Natural killer cell (primary cell): Measurements from ENCODE around the gene MUSTN1. TPM values are rescaled to one million over a fixed set of nuclear protein-coding genes. Genes with fewer than 3 reads are reported as not detected.

Experiments
- ATAC-seq, 3 donors: fragments of 150-1000 bp in 2 of 3; fragments of 200-7000 bp in 1 of 3; cut with Tn5 transposase; 1 replicate in 1 of 3; 2 replicates in 2 of 3; pipeline ENCODE4 v1.10.0; 2021; ENCODE audit warnings: mild to moderate bottlenecking in 2 of 3, moderate library complexity in 2 of 3
- DNase-seq, 2 donors: peaks; one replicate each; pipeline versions ENCODE4 v3.0.0 to v3.0.0-alpha.2; 2013 to 2021; ENCODE audit warnings: mixed read lengths in 1 of 2
- H3K27ac ChIP-seq: one replicate; pipeline ENCODE4 v1.5.1; 2013; ENCODE audit warnings: mild to moderate bottlenecking, low read length
- H3K27me3 ChIP-seq: one replicate; pipeline ENCODE4 v1.6.1; 2013; ENCODE audit warnings: low read length; ENCODE audit not compliant: control insufficient read depth, insufficient read depth
- H3K36me3 ChIP-seq: one replicate; pipeline ENCODE4 v1.6.1; 2013; ENCODE audit warnings: low read length; ENCODE audit not compliant: control insufficient read depth, insufficient read depth
- H3K4me1 ChIP-seq: one replicate; pipeline ENCODE4 v1.6.1; 2013; ENCODE audit warnings: low read length; ENCODE audit not compliant: control insufficient read depth, insufficient read depth
- H3K4me3 ChIP-seq: one replicate; pipeline ENCODE4 v1.5.1; 2013; ENCODE audit warnings: low read length
- H3K9me3 ChIP-seq: one replicate; pipeline ENCODE4 v1.6.1; 2013; ENCODE audit warnings: low read length; ENCODE audit not compliant: control insufficient read depth, insufficient read depth
- H3K27ac Mint-ChIP-seq, 2 donors: one replicate each; pipeline ENCODE4 v1.8.0; 2022; ENCODE audit warnings: mild to moderate bottlenecking in 2 of 2, mixed read lengths in 2 of 2, moderate library complexity in 1 of 2
- H3K27me3 Mint-ChIP-seq, 2 donors: one replicate each; pipeline ENCODE4 v1.8.0; 2022; ENCODE audit warnings: low read depth in 2 of 2, mixed read lengths in 2 of 2
- H3K36me3 Mint-ChIP-seq: one replicate; pipeline ENCODE4 v1.8.0; 2022; ENCODE audit warnings: mixed read lengths
- H3K4me1 Mint-ChIP-seq, 2 donors: one replicate each; pipeline ENCODE4 v1.8.0; 2022; ENCODE audit warnings: mixed read lengths in 2 of 2
- H3K4me3 Mint-ChIP-seq: one replicate; pipeline ENCODE4 v1.8.0; 2022; ENCODE audit warnings: mild to moderate bottlenecking, moderate library complexity, mixed read lengths
- H3K9me3 Mint-ChIP-seq, 2 donors: one replicate each; pipeline ENCODE4 v1.8.0; 2022; ENCODE audit warnings: mixed read lengths in 2 of 2
- CTCF ChIP-seq: fragments of 200-600 bp; IDR thresholded peaks from one replicate; pipeline ENCODE4 v1.8.0; 2022; ENCODE audit warnings: antibody characterized with exemption
- WGBS: methylation state at CpG from one replicate; pipeline ENCODE4 v1.1.7; 2013; ENCODE audit warnings: missing lambda C conversion rate; ENCODE audit not compliant: insufficient coverage; 5-methylcytosine and 5-hydroxymethylcytosine counted together
- intact Hi-C: fragments of 100-400 bp; cut with micrococcal nuclease; formaldehyde crosslinking; loops from one replicate; pipeline ENCODE4 v1.14.2; 2022
- total RNA-seq, 4 donors: library from RNA; stranded (reverse); fragments of 120-200 nt in 1 of 4; gene quantifications; one replicate each; pipeline versions ENCODE4 v1.2.3 to v1.2.4, GENCODE V29; 2013 to 2022

MUSTN1 gene
- total RNA-seq, 3 donors from 2014 or later (not counting 1 experiment from before 2014, with no cell fraction given) = 5.3 to 7.7 (median 6.8) TPM

- no peak for TF ChIP-seq CTCF
- Mint-ChIP-seq H3K4me1 (peaks cover 6 to 20% of the 10 kb centered on the region in 2 donors), H3K27ac (no peak overlapping the region), H3K27me3 (peaks cover 0 to 3% of the 10 kb centered on the region in 2 donors), H3K36me3 (no peaks in the 10 kb centered on the region), H3K4me3 (no peak overlapping the region), H3K9me3 (no peaks in the 10 kb centered on the region)
- Histone ChIP-seq H3K4me3 (no peak overlapping the region), H3K4me1 (no peaks in the 10 kb centered on the region), H3K27ac (no peak overlapping the region), H3K27me3 (no peaks in the 10 kb centered on the region), H3K36me3 (no peaks in the 10 kb centered on the region), H3K9me3 (no peaks in the 10 kb centered on the region)
- ATAC-seq (no peak), DNase-seq (no peak)
- WGBS = 90% methylated on average over 5 of the region's 5 CpGs
- intact Hi-C loops = no loop called here
These were observed 49.8 kb downstream of the MUSTN1 start for GRCh38 chr3:52784931-52785590.

- ATAC-seq = no peak
- no peaks in the 10 kb centered on the region for H3K9me3 Mint-ChIP-seq
- peaks cover 6 to 20% of the 10 kb centered on the region in 2 donors for H3K4me1 Mint-ChIP-seq
- Histone ChIP-seq H3K36me3 (no peaks in the 10 kb centered on the region), H3K27ac (no peak overlapping the region), H3K9me3 (no peaks in the 10 kb centered on the region), H3K4me3 (no peak overlapping the region), H3K27me3 (no peaks in the 10 kb centered on the region), H3K4me1 (peaks cover 9% of the 10 kb centered on the region)
- no peak for DNase-seq
- H3K4me3 Mint-ChIP-seq = no peak overlapping the region
- no peaks in the 10 kb centered on the region for H3K36me3 Mint-ChIP-seq
- H3K27ac Mint-ChIP-seq = no peak overlapping the region
- TF ChIP-seq CTCF = no peak
- intact Hi-C loops = no loop called here
- WGBS = 87% methylated on average over 18 of the region's 18 CpGs
- H3K27me3 Mint-ChIP-seq = peaks cover 0 to 3% of the 10 kb centered on the region in 2 donors
These were observed 50.7 kb downstream of the MUSTN1 start for GRCh38 chr3:52784021-52784621.

- Mint-ChIP-seq H3K36me3 (no peaks in the 10 kb centered on the region), H3K27me3 (peaks cover 0 to 3% of the 10 kb centered on the region in 2 donors), H3K4me3 (no peak overlapping the region), H3K4me1 (peaks cover 6 to 22% of the 10 kb centered on the region in 2 donors), H3K9me3 (no peaks in the 10 kb centered on the region), H3K27ac (no peak overlapping the region)
- Histone ChIP-seq H3K9me3 (no peaks in the 10 kb centered on the region), H3K4me1 (peaks cover 18% of the 10 kb centered on the region), H3K27ac (no peak overlapping the region), H3K4me3 (no peak overlapping the region), H3K27me3 (no peaks in the 10 kb centered on the region), H3K36me3 (no peaks in the 10 kb centered on the region)
- TF ChIP-seq CTCF = no peak
- WGBS = 92% methylated on average over 3 of the region's 3 CpGs
- DNase-seq = no peak
- intact Hi-C loops = no loop called here
- ATAC-seq = no peak
These were observed 51.6 kb downstream of the MUSTN1 start for GRCh38 chr3:52783211-52783555.

Other genes starting within 250 kb of the MUSTN1 start
- gene PBRM1, start 149.1 kb downstream of the MUSTN1 start, total RNA-seq = 10 to 100 TPM; 70.2 to 79.7 (median 76.6) TPM
- 10 to 100 TPM; 70.7 to 81.1 (median 70.9) TPM for gene GNL3, start 149.0 kb downstream of the MUSTN1 start, total RNA-seq
- 10 to 100 TPM; 31.1 to 39.4 (median 38.2) TPM for gene GLT8D1, start 129.2 kb downstream of the MUSTN1 start, total RNA-seq
- 10 to 100 TPM; 52.4 to 64.4 (median 57.3) TPM for gene SPCS1, start 128.9 kb downstream of the MUSTN1 start, total RNA-seq
- 10 to 100 TPM; 13.8 to 19.5 (median 15.5) TPM for gene NEK4, start 64.1 kb downstream of the MUSTN1 start, total RNA-seq
- gene ITIH1, start 57.4 kb downstream of the MUSTN1 start, total RNA-seq = under 1 TPM in 1 of 3 donors, not detected in 2; 0.56 TPM
- not detected for gene ITIH3, start 40.2 kb downstream of the MUSTN1 start, total RNA-seq
- 10 to 100 TPM; 28.2 to 33.0 (median 32.8) TPM for gene ITIH4, start 4.3 kb downstream of the MUSTN1 start, total RNA-seq
- gene STIMATE, start 62.5 kb upstream of the MUSTN1 start, total RNA-seq = 10 to 100 TPM; 24.6 to 35.0 (median 33.1) TPM
- 10 to 100 TPM; 20.2 to 22.3 (median 22.2) TPM for gene SFMBT1, start 211.1 kb upstream of the MUSTN1 start, total RNA-seq